Measurements from ENCODE around the gene UBA6. TPM values are rescaled to one million over a fixed set of nuclear protein-coding genes. Genes with fewer than 3 reads are reported as not detected.

The UBA6 gene
- 37.9 TPM for total RNA-seq

DNA sequence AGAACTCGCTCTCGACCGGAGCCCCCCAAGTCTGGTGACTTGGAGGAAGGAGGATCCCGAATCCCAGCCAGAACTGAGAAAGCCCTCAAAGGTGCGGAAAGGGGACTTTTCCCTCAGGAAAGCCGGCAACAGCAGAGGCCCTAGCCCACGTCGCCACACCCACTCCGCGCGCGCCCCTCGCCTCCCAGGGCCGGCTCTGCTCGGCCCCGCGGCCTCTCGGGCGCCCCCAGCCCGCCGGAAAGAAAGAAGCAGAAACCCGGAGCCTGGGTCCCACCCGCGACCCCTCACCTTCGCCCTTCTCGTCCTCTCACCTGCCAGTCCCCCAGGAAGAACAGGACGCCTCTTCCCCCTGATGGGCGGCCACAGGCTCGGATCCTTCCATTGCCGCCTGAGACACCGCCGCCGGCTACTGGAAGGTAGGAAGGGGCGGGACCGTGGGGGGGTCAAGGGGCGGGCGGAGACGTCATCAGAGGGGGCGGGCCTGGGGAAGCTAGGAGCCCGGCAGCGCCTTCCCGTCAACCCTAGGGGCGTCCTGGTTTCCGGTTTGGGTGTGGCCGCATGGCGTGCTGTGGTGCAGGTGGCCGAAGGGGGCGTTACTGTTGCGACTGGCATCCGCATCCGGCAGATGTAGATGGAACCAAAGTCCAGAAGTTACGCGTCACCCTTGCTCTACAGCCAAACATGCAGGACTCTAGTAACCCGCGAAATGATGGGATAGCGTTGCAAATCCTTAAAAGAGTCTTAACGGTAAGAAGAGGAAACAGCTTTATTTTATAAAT is at the start of gene UBA6:
Gene UBA6 (minus strand): TSS at position 418 of the 779 bp plus-strand sequence. CDS start 36 bp downstream, at position 382.

Small RNA genes lying within 50 kb of the gene (small RNA-seq; reads per million reads assigned to genes)
- gene AC096720.1 (ENCODE audit: low replicate concordance) (not detected), gene RF00091 (ENCODE audit: low replicate concordance) (not detected)

Other genes with a start within 250 kb of the UBA6 start
- gene CENPC, start 155.7 kb downstream of the UBA6 start, total RNA-seq: 31.7 TPM
- 0.35 TPM for gene STAP1, start 142.4 kb downstream of the UBA6 start, total RNA-seq
- not detected for gene GNRHR, start 53.2 kb upstream of the UBA6 start, total RNA-seq
- gene TMPRSS11D, start 182.8 kb upstream of the UBA6 start, total RNA-seq: not detected